H9 (cell line): ENCODE data around the gene MYH11. TPM values are rescaled to one million over a fixed set of nuclear protein-coding genes. Genes with fewer than 3 reads are reported as not detected.

Source experiments
- DNase-seq: peaks from one replicate; pipeline ENCODE4 v3.0.0-alpha.2; 2017
- H2AFZ ChIP-seq: one replicate; pipeline ENCODE4 v1.6.1; 2013; ENCODE audit warnings: mild to moderate bottlenecking, low read length, control low read depth, moderate library complexity
- H2AK5ac ChIP-seq: 2 replicates; pipeline ENCODE4 v1.6.1; 2013; ENCODE audit warnings: low read length, control low read depth, mixed read lengths; ENCODE audit not compliant: insufficient read length
- H2BK120ac ChIP-seq: one replicate; pipeline ENCODE4 v1.6.1; 2013; ENCODE audit warnings: low read depth, mild to moderate bottlenecking, low read length, control low read depth, inconsistent platforms; ENCODE audit not compliant: poor library complexity, severe bottlenecking
- H2BK12ac ChIP-seq: 2 replicates; pipeline ENCODE4 v1.6.1; 2013; ENCODE audit warnings: low read length, control low read depth, mixed read lengths, low read depth; ENCODE audit not compliant: insufficient read length
- H2BK15ac ChIP-seq: 2 replicates; pipeline ENCODE4 v1.6.1; 2013; ENCODE audit warnings: low read depth, low read length, control low read depth
- H2BK20ac ChIP-seq: one replicate; pipeline ENCODE4 v1.6.1; 2013; ENCODE audit warnings: low read depth, mild to moderate bottlenecking, low read length, control low read depth, inconsistent platforms; ENCODE audit not compliant: poor library complexity, severe bottlenecking
- H2BK5ac ChIP-seq: 2 replicates; pipeline ENCODE4 v1.6.1; 2013; ENCODE audit warnings: low read length, control low read depth, mixed read lengths; ENCODE audit not compliant: insufficient read length
- H3K14ac ChIP-seq: 2 replicates; pipeline ENCODE4 v1.6.1; 2013; ENCODE audit warnings: low read length, control low read depth; ENCODE audit not compliant: insufficient read depth
- H3K18ac ChIP-seq: 2 replicates; pipeline ENCODE4 v1.6.1; 2013; ENCODE audit warnings: low read depth, mild to moderate bottlenecking, mixed read lengths, low read length, control low read depth; ENCODE audit not compliant: insufficient read length
- H3K23ac ChIP-seq: 2 replicates; pipeline ENCODE4 v1.6.1; 2013; ENCODE audit warnings: low read length, control low read depth, mixed read lengths, low read depth; ENCODE audit not compliant: insufficient read length
- H3K23me2 ChIP-seq: 2 replicates; pipeline ENCODE4 v1.6.1; 2013; ENCODE audit warnings: low read depth, mild to moderate bottlenecking, mixed read lengths, low read length, control low read depth; ENCODE audit not compliant: insufficient read length, poor library complexity, severe bottlenecking
- H3K27ac ChIP-seq: 2 replicates; pipeline ENCODE4 v1.5.1; 2013; ENCODE audit warnings: low read length, control low read depth, mixed read lengths, low read depth; ENCODE audit not compliant: insufficient read length
- H3K27me3 ChIP-seq: 2 replicates; pipeline ENCODE4 v1.6.1; 2013; ENCODE audit warnings: low read length, control low read depth, inconsistent platforms; ENCODE audit not compliant: insufficient read depth
- H3K4ac ChIP-seq: 2 replicates; pipeline ENCODE4 v1.6.1; 2013; ENCODE audit warnings: low read depth, mild to moderate bottlenecking, control low read depth, inconsistent platforms, low read length, moderate library complexity
- H3K4me1 ChIP-seq: 2 replicates; pipeline ENCODE4 v1.6.1; 2013; ENCODE audit warnings: low read length, control low read depth, inconsistent platforms; ENCODE audit not compliant: insufficient read depth
- H3K4me2 ChIP-seq: 2 replicates; pipeline ENCODE4 v1.6.1; 2013; ENCODE audit warnings: low read length, control low read depth, mixed read lengths; ENCODE audit not compliant: insufficient read length, insufficient read depth
- H3K56ac ChIP-seq: 2 replicates; pipeline ENCODE4 v1.6.1; 2013; ENCODE audit warnings: low read depth, mild to moderate bottlenecking, mixed read lengths, low read length, control low read depth; ENCODE audit not compliant: insufficient read length
- H3K79me1 ChIP-seq: 2 replicates; pipeline ENCODE4 v1.6.1; 2013; ENCODE audit warnings: low read depth, mild to moderate bottlenecking, moderate library complexity, low read length, control low read depth, inconsistent platforms; ENCODE audit not compliant: insufficient read depth, poor library complexity, severe bottlenecking
- H3K79me2 ChIP-seq: 2 replicates; pipeline ENCODE4 v1.6.1; 2013; ENCODE audit warnings: low read length, control low read depth, inconsistent platforms; ENCODE audit not compliant: insufficient read depth
- H3K9ac ChIP-seq: 2 replicates; pipeline ENCODE4 v1.6.1; 2013; ENCODE audit warnings: low read length, control low read depth, mixed read lengths; ENCODE audit not compliant: insufficient read length; ENCODE audit errors: extremely low read depth
- H3K9me3 ChIP-seq: one replicate; pipeline ENCODE4 v1.6.1; 2013; ENCODE audit warnings: low read depth, low read length, inconsistent platforms; ENCODE audit not compliant: control insufficient read depth
- H3T11ph ChIP-seq: one replicate; pipeline ENCODE4 v1.6.1; 2013; ENCODE audit warnings: mild to moderate bottlenecking, low read length, control low read depth, inconsistent platforms
- H4K20me1 ChIP-seq: one replicate; pipeline ENCODE4 v1.6.1; 2013; ENCODE audit not compliant: control insufficient read depth, insufficient read length, insufficient read depth
- H4K5ac ChIP-seq: 2 replicates; pipeline ENCODE4 v1.6.1; 2013; ENCODE audit warnings: low read depth, mild to moderate bottlenecking, mixed read lengths, low read length, control low read depth; ENCODE audit not compliant: insufficient read length
- H4K8ac ChIP-seq: replicated peaks from 2 replicates; pipeline ENCODE4 v1.6.1; 2013; ENCODE audit warnings: low read length, control low read depth, mixed read lengths, low read depth; ENCODE audit not compliant: insufficient read length
- H4K91ac ChIP-seq: 2 replicates; pipeline ENCODE4 v1.6.1; 2013; ENCODE audit warnings: low read depth, mild to moderate bottlenecking, moderate library complexity, mixed read lengths, low read length, control low read depth; ENCODE audit not compliant: insufficient read length
- H3K27ac Mint-ChIP-seq, 3 experiments: 2 replicates in 2 of 3; 3 replicates in 1 of 3; pipeline ENCODE4 v1.8.0; 2020 to 2021; ENCODE audit warnings: mixed read lengths in 3 of 3, mild to moderate bottlenecking in 1 of 3, moderate library complexity in 1 of 3
- H3K27me3 Mint-ChIP-seq: 2 replicates; pipeline ENCODE4 v1.8.0; 2021; ENCODE audit warnings: low read depth, mild to moderate bottlenecking, moderate library complexity, mixed read lengths
- H3K36me3 Mint-ChIP-seq, 3 experiments: 2 replicates in 2 of 3; 3 replicates in 1 of 3; pipeline ENCODE4 v1.8.0; 2020 to 2021; ENCODE audit warnings: low read depth in 3 of 3, mixed read lengths in 3 of 3; ENCODE audit not compliant: insufficient read depth in 1 of 3
- H3K4me1 Mint-ChIP-seq, 2 experiments: 2 replicates each; pipeline ENCODE4 v1.8.0; 2020; ENCODE audit warnings: mixed read lengths in 2 of 2
- H3K4me3 Mint-ChIP-seq, 2 experiments: 2 replicates in 1 of 2; 3 replicates in 1 of 2; pipeline ENCODE4 v1.8.0; 2020 to 2021; ENCODE audit warnings: mild to moderate bottlenecking in 2 of 2, mixed read lengths in 2 of 2, moderate library complexity in 1 of 2
- H3K9me3 Mint-ChIP-seq, 2 experiments: 2 replicates in 1 of 2; 3 replicates in 1 of 2; pipeline ENCODE4 v1.8.0; 2020; ENCODE audit warnings: mild to moderate bottlenecking in 2 of 2, mixed read lengths in 2 of 2, moderate library complexity in 1 of 2
- WGBS: extraction: QIAGEN DNeasy Blood & Tissue Kit; methylation state at CpG from one replicate; pipeline ENCODE4 v1.1.7; 2013; ENCODE audit warnings: missing lambda C conversion rate, low lambda C conversion rate, mixed read lengths; ENCODE audit not compliant: insufficient read length; ENCODE audit errors: extremely low coverage; 5-methylcytosine and 5-hydroxymethylcytosine counted together
- total RNA-seq: library from RNA; stranded (reverse); gene quantifications from 2 replicates; pipeline ENCODE4 v1.2.1, GENCODE V29; 2021
- TF ChIP-seq, protein P1 (sequence below): fragments of 200-600 bp; sonication (generic); conservative IDR thresholded peaks from 3 replicates; pipeline ENCODE4 v1.8.0; 2021; ENCODE audit warnings: antibody characterized with exemption, mild to moderate bottlenecking

MYH11 gene
- total RNA-seq, 1 experiment from 2014 or later: 0.42 TPM

DNA sequence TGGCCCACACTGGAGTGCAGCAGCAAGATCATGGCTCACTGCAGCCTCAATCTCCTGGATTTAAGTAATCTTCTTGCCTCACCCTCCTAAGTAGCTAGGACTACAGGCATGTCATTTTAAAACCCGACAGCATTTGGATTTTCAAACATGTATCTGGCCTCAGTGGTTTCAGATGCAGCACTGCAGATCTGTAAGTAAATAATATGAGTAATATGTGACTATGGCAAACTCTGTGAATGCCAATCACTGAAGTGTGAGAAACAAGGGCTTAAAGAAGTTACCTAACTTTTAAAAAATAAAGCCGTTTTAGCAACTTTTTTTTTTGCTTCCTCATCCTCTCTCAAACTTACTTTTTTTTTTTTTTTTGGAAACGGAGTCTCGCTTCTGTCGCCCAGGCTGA is 19.7 kb upstream of the MYH11 start:
- peaks cover 5 to 59% (median 50%) of the 10 kb centered on the region in 3 experiments; a peak in 5 of 7 replicates for H3K36me3 Mint-ChIP-seq
- Histone ChIP-seq H3T11ph (no peak overlapping the region), H2BK15ac (no peak overlapping the region), H3K14ac (no peak overlapping the region), H3K4ac (no peak overlapping the region), H3K9me3 (no peaks in the 10 kb centered on the region), H2BK12ac (no peak overlapping the region), H3K27me3 (no peaks in the 10 kb centered on the region), H4K5ac (no peak overlapping the region), H3K23ac (no peak overlapping the region), H3K18ac (no peak overlapping the region), H2BK20ac (no peak overlapping the region), H4K20me1 (no peaks in the 10 kb centered on the region), H3K4me2 (no peak overlapping the region), H4K8ac (no peak overlapping the region), H2BK120ac (no peak overlapping the region), H3K27ac (no peak overlapping the region), H2BK5ac (no peak overlapping the region), H3K79me2 (no peaks in the 10 kb centered on the region), H3K79me1 (no peaks in the 10 kb centered on the region), H3K23me2 (no peaks in the 10 kb centered on the region), H3K4me1 (no peaks in the 10 kb centered on the region), H3K56ac (no peak overlapping the region), H4K91ac (no peak overlapping the region), H3K9ac (no peak overlapping the region), H2AK5ac (no peak overlapping the region), H2AFZ (no peak overlapping the region)
- H3K4me1 Mint-ChIP-seq: peaks cover 0 to 2% of the 10 kb centered on the region in 2 experiments; a peak in 1 of 4 replicates
- no CpG with 5 or more reads among the region's 5 CpGs for WGBS
- H3K27ac Mint-ChIP-seq: no peak overlapping the region; a peak in 1 of 7 replicates
- DNase-seq: no peak
- H3K27me3 Mint-ChIP-seq: no peaks in the 10 kb centered on the region
- TF ChIP-seq, protein P1, sequence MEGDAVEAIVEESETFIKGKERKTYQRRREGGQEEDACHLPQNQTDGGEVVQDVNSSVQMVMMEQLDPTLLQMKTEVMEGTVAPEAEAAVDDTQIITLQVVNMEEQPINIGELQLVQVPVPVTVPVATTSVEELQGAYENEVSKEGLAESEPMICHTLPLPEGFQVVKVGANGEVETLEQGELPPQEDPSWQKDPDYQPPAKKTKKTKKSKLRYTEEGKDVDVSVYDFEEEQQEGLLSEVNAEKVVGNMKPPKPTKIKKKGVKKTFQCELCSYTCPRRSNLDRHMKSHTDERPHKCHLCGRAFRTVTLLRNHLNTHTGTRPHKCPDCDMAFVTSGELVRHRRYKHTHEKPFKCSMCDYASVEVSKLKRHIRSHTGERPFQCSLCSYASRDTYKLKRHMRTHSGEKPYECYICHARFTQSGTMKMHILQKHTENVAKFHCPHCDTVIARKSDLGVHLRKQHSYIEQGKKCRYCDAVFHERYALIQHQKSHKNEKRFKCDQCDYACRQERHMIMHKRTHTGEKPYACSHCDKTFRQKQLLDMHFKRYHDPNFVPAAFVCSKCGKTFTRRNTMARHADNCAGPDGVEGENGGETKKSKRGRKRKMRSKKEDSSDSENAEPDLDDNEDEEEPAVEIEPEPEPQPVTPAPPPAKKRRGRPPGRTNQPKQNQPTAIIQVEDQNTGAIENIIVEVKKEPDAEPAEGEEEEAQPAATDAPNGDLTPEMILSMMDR: no peak
- no peaks in the 10 kb centered on the region for H3K9me3 Mint-ChIP-seq
- no peak overlapping the region for H3K4me3 Mint-ChIP-seq
